ENCODE measurements around the gene ENPP5. TPM values are rescaled to one million over a fixed set of nuclear protein-coding genes. Genes with fewer than 3 reads are reported as not detected.

Gene ENPP5
- total and polyA plus RNA-seq, 2 of the 4 experiments (the other 2 are of a cell fraction): under 0.01 TPM; not detected in 1

DNA sequence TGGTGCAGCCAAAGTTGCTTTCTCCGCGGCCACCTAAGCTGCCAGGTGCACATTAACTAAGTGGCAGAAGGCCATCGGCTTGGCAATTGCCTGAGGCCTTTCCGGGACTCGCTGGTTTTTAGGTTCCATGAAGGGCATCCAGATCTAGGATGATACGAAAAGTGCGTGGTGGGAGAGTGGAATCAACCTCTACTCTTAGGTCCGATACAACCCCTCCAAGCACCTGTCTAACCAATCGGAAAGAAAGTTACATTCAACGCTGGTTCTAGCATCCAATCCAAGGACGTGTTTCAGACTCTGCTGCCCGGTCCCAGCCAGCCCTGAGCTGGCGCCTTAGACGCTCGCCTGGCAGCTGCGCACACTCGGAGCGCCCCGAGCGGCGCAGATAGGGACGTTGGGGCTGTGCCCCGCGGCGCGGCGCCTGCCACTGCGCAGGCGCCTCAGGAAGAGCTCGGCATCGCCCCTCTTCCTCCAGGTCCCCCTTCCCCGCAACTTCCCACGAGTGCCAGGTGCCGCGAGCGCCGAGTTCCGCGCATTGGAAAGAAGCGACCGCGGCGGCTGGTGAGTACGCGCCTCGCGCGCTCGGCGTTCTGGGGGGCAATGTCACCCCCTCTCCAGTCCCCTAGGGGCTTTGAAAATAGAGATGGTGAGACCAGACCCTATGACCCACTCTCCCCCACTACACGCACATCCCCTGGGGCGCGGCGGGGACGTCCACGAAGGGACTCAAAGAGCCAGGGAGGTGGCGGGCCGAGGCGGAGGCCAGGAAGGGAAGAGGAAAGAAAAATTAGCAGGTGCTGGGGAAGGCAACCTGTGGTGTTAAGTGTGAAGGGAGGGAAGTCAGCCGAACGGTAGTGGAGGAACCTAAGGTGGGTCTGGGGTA lies 40.9 kb downstream of the ENPP5 start, which contains the start of gene ENPP4 (continued):
- TF ChIP-seq NFE2L2 (IDR thresholded peaks at IDR 0.05; ENCODE audit: low read depth, low read length): no peak

GRCh38 chr6:46129291-46129628 lies 41.5 kb downstream of the ENPP5 start:
- Histone ChIP-seq H3K23ac (ENCODE audit: low read depth, low read length) (no peak overlapping the region), H2AK9ac (replicated peaks; ENCODE audit: low read depth, low read length, poor library complexity) (no peak overlapping the region), H3K36me3 (ENCODE audit: control insufficient read depth, insufficient read depth, low read length) (no peaks in the 10 kb centered on the region), H3K9me3 (ENCODE audit: control insufficient read depth, insufficient read depth, low read length) (no peaks in the 10 kb centered on the region), H4K91ac (ENCODE audit: insufficient read depth, low read depth, low read length) (no peak overlapping the region), H3K4me1 (ENCODE audit: control insufficient read depth, insufficient read depth, low read length) (no peaks in the 10 kb centered on the region), H3K4me3 (ENCODE audit: insufficient read depth, low read depth, low read length) (no peak overlapping the region), H3K18ac (ENCODE audit: low read depth, low read length) (no peak overlapping the region), H3K9ac (ENCODE audit: low read depth, low read length) (no peak overlapping the region), H2AFZ (replicated peaks; ENCODE audit: low read length, poor library complexity) (no peak overlapping the region), H3K27me3 (ENCODE audit: control insufficient read depth, insufficient read depth, low read length) (peaks cover 5% of the 10 kb centered on the region), H2BK15ac (ENCODE audit: low read depth, low read length) (no peak overlapping the region), H4K20me1 (ENCODE audit: insufficient read depth, low read length) (no peaks in the 10 kb centered on the region), H3K4me2 (ENCODE audit: low read depth, low read length) (no peak overlapping the region), H4K8ac (ENCODE audit: low read depth in 2 of 2, low read length in 2 of 2) (no peak overlapping the region), H2BK5ac (ENCODE audit: low read depth, low read length, poor library complexity, severe bottlenecking) (no peak overlapping the region), H2BK120ac (ENCODE audit: low read depth, low read length) (no peak overlapping the region), H3K14ac (replicated peaks; ENCODE audit: low read depth, low read length) (no peak overlapping the region), H2AK5ac (ENCODE audit: low read depth, low read length) (no peak overlapping the region), H3K27ac (ENCODE audit: insufficient read depth, low read length) (no peak overlapping the region), H4K5ac (ENCODE audit: low read depth, low read length) (no peak overlapping the region), H2BK20ac (ENCODE audit: low read depth, low read length) (no peak overlapping the region), H3K4ac (ENCODE audit: low read depth, low read length) (no peak overlapping the region), H3K79me1 (ENCODE audit: low read depth in 1 of 2, low read length in 2 of 2) (no peaks in the 10 kb centered on the region), H3K9me1 (ENCODE audit: insufficient read depth, low read length) (no peaks in the 10 kb centered on the region), H3K56ac (ENCODE audit: extremely low read depth, insufficient read depth, low read length) (no peak overlapping the region)
- dilution Hi-C loops (cut with HindIII; ENCODE audit: low sequenced_read_pairs, unreplicated experiment): no loop called here
- in situ Hi-C loops (cut with MboI; ENCODE audit: low sequenced_read_pairs): no loop called here
- DNase-seq: no peak
- CTCF ChIA-PET: no interaction called here
- no peak for ATAC-seq (ENCODE audit: low read depth)
- WGBS, 2 experiments (ENCODE audit: extremely low coverage in 2 of 2, insufficient read length in 1 of 2): 7% methylated on average over 6 of the region's 10 CpGs; no CpG with 5 or more reads in 1 of the 2 experiments
- intact Hi-C loops (cut with micrococcal nuclease): no loop called here
- POLR2A ChIA-PET (ENCODE audit: unreplicated experiment): no interaction called here
- BruUV-seq (replicated peaks): no TSS peak
- no peak for TF ChIP-seq MXI1 (IDR thresholded peaks at IDR 0.05; ENCODE audit: borderline replicate concordance, low read depth, low read length)
- no peak for TF ChIP-seq USF2 (IDR thresholded peaks at IDR 0.05; ENCODE audit: low read depth, low read length)
- no peak for TF ChIP-seq CHD1 (IDR thresholded peaks at IDR 0.05; ENCODE audit: low read depth, low read length)
- TF ChIP-seq BHLHE40 (IDR thresholded peaks at IDR 0.05; ENCODE audit: low read depth, low read length): no peak
- no peak for TF ChIP-seq MAFK (IDR thresholded peaks at IDR 0.05; ENCODE audit: low read depth, low read length)
- no peak for TF ChIP-seq POLR2A (IDR thresholded peaks at IDR 0.05; ENCODE audit: low read depth, low read length)
- TF ChIP-seq RFX5 (IDR thresholded peaks at IDR 0.05; ENCODE audit: low read depth, low read length): no peak
- no peak for TF ChIP-seq MAZ (IDR thresholded peaks at IDR 0.05; ENCODE audit: borderline replicate concordance, low read depth, low read length)
- no peak for TF ChIP-seq CTCF (conservative IDR thresholded peaks at IDR 0.05; ENCODE audit: low read depth, low read length)
- no peak for TF ChIP-seq RCOR1 (IDR thresholded peaks at IDR 0.05; ENCODE audit: insufficient replicate concordance, low read length)
- no peak for TF ChIP-seq RAD21 (IDR thresholded peaks at IDR 0.05; ENCODE audit: low read length)
- TF ChIP-seq, protein P1, sequence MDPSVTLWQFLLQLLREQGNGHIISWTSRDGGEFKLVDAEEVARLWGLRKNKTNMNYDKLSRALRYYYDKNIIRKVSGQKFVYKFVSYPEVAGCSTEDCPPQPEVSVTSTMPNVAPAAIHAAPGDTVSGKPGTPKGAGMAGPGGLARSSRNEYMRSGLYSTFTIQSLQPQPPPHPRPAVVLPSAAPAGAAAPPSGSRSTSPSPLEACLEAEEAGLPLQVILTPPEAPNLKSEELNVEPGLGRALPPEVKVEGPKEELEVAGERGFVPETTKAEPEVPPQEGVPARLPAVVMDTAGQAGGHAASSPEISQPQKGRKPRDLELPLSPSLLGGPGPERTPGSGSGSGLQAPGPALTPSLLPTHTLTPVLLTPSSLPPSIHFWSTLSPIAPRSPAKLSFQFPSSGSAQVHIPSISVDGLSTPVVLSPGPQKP (IDR thresholded peaks at IDR 0.05; ENCODE audit: borderline replicate concordance, low read depth, low read length): no peak
